GM18508 (cell line): Measurements from ENCODE around the gene ZNF124.
"Not testable (repeated sequence)": the region's sequence is repeated elsewhere in the genome, so short reads cannot be mapped to it uniquely, and the experiment has no call there.

ENCODE experiments used
- ATAC-seq: cut with Tn5 transposase; IDR thresholded peaks from one replicate; pipeline ENCODE4 v1.9.1; 2021; ENCODE audit warnings: moderate number of reproducible peaks; ENCODE audit not compliant: insufficient read depth, unreplicated experiment

The ZNF124 gene

GRCh38 chr1:247171875-247172563 is at the start of gene ZNF124:
Gene ZNF124 (minus strand): TSS chr1:247172020. CDS start chr1:247171877, 143 bp downstream.
- ATAC-seq = peak; percentile 94

GRCh38 chr1:247220280-247220679 is 48.5 kb upstream of the ZNF124 start:
- ATAC-seq = not testable (repeated sequence)

- no peak for ATAC-seq
Observed at GRCh38 chr1:247218121-247218651, 46.4 kb upstream of the ZNF124 start.

GRCh38 chr1:247216261-247216660 is 44.4 kb upstream of the ZNF124 start:
- no peak for ATAC-seq

- ATAC-seq = no peak
Observed at GRCh38 chr1:247212627-247213617, 41.1 kb upstream of the ZNF124 start.

GRCh38 chr1:247212012-247212411 is 40.2 kb upstream of the ZNF124 start:
- peak; percentile 66 for ATAC-seq

GRCh38 chr1:247211339-247211738 is 39.5 kb upstream of the ZNF124 start:
- no peak for ATAC-seq

- peak; percentile 69 for ATAC-seq
Observed at GRCh38 chr1:247210376-247211117, 38.7 kb upstream of the ZNF124 start.

GRCh38 chr1:247210062-247210375 is 38.2 kb upstream of the ZNF124 start:
- peak; percentile 2 for ATAC-seq

- ATAC-seq = no peak
Observed at GRCh38 chr1:247209396-247209795, 37.6 kb upstream of the ZNF124 start.

- no peak for ATAC-seq
Observed at GRCh38 chr1:247204177-247204647, 32.4 kb upstream of the ZNF124 start.

- ATAC-seq = no peak
Observed at GRCh38 chr1:247198781-247199180, 27.0 kb upstream of the ZNF124 start.

GRCh38 chr1:247193958-247194357 is 22.1 kb upstream of the ZNF124 start:
- ATAC-seq = no peak

- no peak for ATAC-seq
Observed at GRCh38 chr1:247189981-247190798, 18.4 kb upstream of the ZNF124 start.

- ATAC-seq = no peak
Observed at GRCh38 chr1:247185667-247186066, 13.8 kb upstream of the ZNF124 start.

GRCh38 chr1:247184254-247184653 is 12.4 kb upstream of the ZNF124 start:
- no peak for ATAC-seq

GRCh38 chr1:247182994-247183393 is 11.2 kb upstream of the ZNF124 start:
- ATAC-seq = no peak

GRCh38 chr1:247180581-247180980 is 8.8 kb upstream of the ZNF124 start:
- no peak for ATAC-seq

- ATAC-seq = no peak
Observed at GRCh38 chr1:247177755-247178154, 5.9 kb upstream of the ZNF124 start.

- no peak for ATAC-seq
Observed at GRCh38 chr1:247175458-247175857, 3.6 kb upstream of the ZNF124 start.
